Stimulated activated CD4-positive, alpha-beta T cell treated with anti-CD3 and anti-CD28 coated beads, Interleukin-15, amount 100 ng/mL, for 24 hours (primary cell): ENCODE data around the gene DHFR2.
"Not testable (repeated sequence)": the region's sequence is repeated elsewhere in the genome, so short reads cannot be mapped to it uniquely, and the experiment has no call there.

Experiments used
- DNase-seq: peaks from one replicate; pipeline ENCODE4 v3.0.0-alpha.2; 2020

DHFR2 gene

GRCh38 chr3:94064243-94064860, 1.6 kb upstream of the DHFR2 start:
- DNase-seq: no peak

- DNase-seq: no peak
These were observed 892 bp upstream of the DHFR2 start for GRCh38 chr3:94063496-94064119.

DNA sequence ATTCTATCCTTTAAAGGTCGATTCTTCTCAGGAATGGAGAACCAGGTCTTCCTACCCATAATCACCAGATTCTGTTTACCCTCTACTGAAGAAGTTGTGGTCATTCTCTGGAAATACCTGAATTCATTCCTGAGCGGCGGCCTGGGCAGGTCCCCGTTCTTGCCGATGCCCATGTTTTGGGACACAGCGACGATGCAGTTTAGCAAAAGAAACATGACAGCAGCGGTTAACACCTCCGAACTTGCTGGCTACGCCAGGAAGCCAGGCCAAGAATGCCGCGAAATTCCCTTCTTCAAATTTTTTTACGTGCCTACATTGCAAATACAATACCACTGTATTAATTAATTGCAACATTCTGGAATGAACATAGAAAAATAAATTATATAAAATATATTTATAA, 1.4 kb downstream of the DHFR2 start:
- no peak for DNase-seq

DNA sequence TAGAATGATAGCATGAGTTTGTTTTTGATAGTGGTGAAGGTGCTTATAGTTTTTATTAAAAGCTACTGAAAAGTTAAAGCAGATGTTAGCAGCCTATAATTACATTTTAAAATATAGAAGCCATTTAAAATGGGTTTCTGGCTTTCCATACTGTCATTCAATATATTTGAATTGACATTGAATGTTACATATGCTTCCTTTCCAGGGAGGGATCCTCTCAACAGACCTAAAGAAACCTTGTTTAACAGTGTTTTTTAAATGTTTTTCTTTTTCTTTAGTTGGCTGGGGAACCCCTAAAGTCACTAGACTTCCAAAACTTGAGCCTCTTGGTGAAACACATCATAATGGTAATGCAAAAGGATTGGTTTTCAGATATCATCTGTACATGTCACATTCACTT, 12.2 kb downstream of the DHFR2 start:
- DNase-seq: no peak

DNA sequence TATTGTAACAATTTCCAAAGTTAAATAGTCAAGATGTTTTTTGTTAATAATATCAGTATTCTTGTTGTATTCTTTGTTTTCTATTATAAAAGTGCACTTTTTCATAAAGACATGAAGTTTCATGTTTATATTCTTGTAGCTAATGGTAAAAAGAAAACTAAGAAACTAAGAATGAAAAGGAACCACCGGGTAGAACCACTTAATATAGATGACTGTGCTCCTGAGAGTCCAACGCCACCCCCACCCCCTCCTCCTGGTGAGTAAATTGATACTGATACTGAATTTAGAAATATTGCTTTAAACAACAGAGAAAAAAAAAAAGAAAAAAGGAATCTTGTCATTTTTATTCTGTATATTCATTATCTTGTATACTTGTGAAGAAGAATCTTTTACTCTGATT, 13.4 kb downstream of the DHFR2 start:
- DNase-seq: no peak

DNA sequence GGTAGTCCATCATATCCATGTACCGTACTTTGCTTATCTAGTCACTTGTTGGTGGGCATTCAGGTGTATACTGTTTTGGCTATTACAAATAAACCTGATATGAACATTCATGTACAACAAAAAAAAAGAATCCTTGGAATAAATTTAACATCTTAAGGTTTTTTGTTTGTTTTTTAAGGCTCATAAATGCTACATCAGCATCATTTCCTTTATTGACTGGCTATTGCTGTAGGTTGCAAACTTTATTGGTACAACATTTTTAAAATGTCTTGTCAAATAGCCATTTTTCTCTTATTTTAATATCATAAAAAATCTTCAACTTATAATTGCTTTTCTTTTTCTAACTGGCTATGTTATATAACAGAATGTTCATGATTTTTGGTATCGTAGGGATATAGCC, 16.2 kb downstream of the DHFR2 start:
- DNase-seq: no peak

GRCh38 chr3:94044100-94044936, 18.4 kb downstream of the DHFR2 start:
- DNase-seq: not testable (repeated sequence)

DNA sequence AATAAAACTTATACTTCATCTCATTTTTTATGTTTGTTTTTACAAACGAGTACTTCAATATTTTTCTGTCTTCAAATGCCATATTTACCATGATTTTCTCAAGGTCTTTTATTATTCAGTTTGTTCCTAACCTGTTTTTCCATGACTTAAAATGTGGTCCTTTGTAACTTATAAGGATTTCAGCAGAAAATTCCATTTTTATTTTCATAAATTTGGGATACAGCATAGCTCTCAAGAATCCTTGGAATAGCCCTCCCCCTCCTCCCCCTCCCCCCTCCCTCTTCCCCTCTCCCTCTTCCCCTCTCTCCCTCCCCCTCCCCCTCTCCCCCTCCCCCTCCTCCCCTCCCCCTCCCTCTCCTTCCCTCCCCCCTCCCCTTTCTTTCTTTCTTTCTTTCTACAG, 19.4 kb downstream of the DHFR2 start:
- no peak for DNase-seq

- no peak for DNase-seq
These were observed 25.7 kb downstream of the DHFR2 start for GRCh38 chr3:94036909-94037507.

DNA sequence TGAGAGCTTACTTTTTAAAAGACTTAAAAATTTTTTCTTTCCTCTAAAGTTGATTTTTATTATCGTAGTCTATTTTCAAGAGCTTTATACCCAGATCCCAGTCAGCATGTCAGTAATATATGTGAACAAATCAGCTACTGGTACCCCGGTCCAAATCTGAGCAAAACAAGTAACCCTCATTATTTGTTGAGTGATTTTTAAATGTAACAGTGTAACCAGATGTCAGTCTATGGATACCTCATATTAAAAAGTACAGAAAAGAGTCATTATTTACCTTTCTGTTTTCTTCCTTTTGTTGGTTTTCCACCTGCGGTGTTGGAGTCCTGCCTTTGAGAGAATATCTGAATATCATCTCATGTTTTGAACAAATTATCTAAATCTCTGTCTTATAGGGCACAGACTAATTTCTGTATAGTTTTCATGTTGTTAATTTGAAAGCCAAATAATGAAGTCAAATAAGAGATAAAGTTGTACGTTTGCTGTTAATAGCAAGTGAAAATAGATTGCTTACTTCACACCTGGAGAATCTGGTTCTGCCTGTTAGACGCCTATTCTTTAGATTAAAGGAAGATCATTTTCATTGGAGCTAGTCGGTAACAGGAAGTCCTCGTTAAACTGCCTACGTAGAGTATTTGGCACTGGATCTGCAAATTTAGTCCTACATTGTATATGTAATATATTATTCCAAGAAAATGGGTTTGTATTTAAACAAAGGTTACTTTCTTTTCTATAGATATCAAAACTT, 34.5 kb downstream of the DHFR2 start, which contains the start of gene STX19:
TSS of gene STX19 (minus strand) at position 505 of the 745 bp plus-strand sequence. CDS start 13,328 bp downstream, outside the sequence.
- DNase-seq: no peak

DNA sequence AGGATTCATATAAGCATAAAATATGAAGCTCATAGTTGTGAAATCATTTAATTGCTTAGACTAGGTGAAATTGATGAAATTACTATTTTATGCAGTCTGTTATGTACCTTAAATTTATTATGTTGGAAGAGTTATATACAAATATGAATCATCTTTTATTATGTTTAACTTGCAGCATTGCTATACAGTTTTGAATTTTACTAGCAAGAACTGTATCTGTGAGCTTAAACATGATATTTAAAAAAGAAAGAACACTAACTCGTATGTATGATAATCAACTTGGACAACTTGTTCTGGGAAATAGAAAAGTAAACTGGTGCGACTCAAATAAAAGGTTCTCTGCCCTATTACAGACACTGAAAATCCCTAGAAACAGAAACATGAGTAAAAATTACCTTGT, 36.1 kb downstream of the DHFR2 start:
- no peak for DNase-seq

GRCh38 chr3:94024385-94024784, 38.3 kb downstream of the DHFR2 start:
- DNase-seq: no peak

GRCh38 chr3:94020293-94020692, 42.4 kb downstream of the DHFR2 start:
- DNase-seq: no peak

GRCh38 chr3:94019659-94020058, 43.1 kb downstream of the DHFR2 start:
- no peak for DNase-seq

GRCh38 chr3:94015025-94015424, 47.7 kb downstream of the DHFR2 start:
- no peak for DNase-seq

- DNase-seq: no peak
These were observed 50.5 kb downstream of the DHFR2 start for GRCh38 chr3:94012185-94012584.

DNA sequence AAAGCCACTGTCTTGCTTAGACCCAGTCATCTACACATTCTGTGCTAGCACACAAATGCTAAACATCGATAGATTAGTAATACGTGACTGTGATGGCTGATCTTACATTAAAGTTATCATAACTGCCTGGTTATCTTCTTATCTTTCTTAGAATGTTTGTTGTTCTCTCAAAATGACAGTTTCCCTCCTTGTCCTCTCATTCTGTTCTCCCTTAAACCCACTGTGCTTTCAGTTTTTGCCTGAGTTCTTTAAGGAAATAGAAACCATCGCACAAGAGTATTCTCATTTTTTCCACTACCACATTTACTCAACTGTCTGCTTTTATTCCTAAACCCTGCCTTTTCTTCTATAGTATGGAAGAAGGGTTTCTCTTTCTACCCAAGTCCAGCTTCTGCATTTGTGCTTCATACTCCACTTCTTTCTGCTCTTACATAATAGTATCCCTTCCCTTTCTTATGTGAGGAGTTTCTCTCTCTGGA, 51.4 kb downstream of the DHFR2 start:
- peak; percentile 7 for DNase-seq

GRCh38 chr3:94009608-94010007, 53.1 kb downstream of the DHFR2 start:
- DNase-seq: no peak

DNA sequence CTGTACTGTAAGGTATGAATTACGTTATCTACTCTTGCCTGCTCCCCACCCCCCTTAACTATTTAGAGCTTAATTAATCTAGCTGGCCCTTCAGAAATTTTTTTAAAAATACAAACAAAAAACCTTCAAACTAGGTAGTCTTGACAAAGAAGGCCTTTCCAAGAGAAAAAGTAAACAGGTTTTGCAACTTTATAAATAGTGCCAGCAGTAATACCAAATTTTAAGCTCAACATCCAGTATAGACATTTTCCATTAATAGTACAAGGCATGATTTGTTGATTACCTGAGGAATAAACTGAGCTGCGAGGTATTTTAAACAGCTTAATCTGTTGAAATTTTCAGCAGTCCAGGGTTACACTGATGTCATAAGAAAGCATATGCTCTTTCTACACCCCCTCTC, 54.5 kb downstream of the DHFR2 start:
- no peak for DNase-seq
